HCT116 (cell line): ENCODE results near the gene TSPO. TPM values are rescaled to one million over a fixed set of nuclear protein-coding genes. Genes with fewer than 3 reads are reported as not detected.

Experiments
- ATAC-seq: fragments of 200-7000 bp; cut with Tn5 transposase; 2 replicates; pipeline ENCODE4 v1.9.1; 2020; ENCODE audit warnings: mild to moderate bottlenecking, moderate library complexity
- BruUV-seq: library from RNA; stranded (reverse); fragments of 400-500 nt; replicated peaks from 2 replicates; lab custom pipeline; 2021; lab: Mats Ljungman, UMichigan
- CTCF ChIA-PET: fragments of 300-600 bp; sonication (Branson Sonifier 250); formaldehyde crosslinking; loops from one replicate; lab custom pipeline; 2021; ENCODE audit warnings: antibody characterized with exemption; lab: Charles Lee
- POLR2A ChIA-PET: fragments of 300-600, 350-600 bp; sonication (Branson Sonifier 250); formaldehyde crosslinking; loops from one replicate; lab custom pipeline; 2021; ENCODE audit warnings: antibody characterized with exemption; lab: Charles Lee
- RAD21 ChIA-PET, 2 experiments: fragments of 300-600 bp; sonication (Branson Sonifier 250); formaldehyde crosslinking; loops; one replicate each; lab custom pipeline; 2023; ENCODE audit warnings: low total read pairs in 2 of 2; ENCODE audit not compliant: uncharacterized antibody in 2 of 2, unreplicated experiment in 2 of 2, low non-redundant PET in 1 of 2; lab: Charles Lee
- DNase-seq: peaks from one replicate; pipeline ENCODE4 v3.0.0-alpha.2; 2010; ENCODE audit warnings: low read depth, low spot score
- H2AFZ ChIP-seq: fragments of 200-600 bp; shearing (Covaris generic), sonication (generic); 2 replicates; pipeline ENCODE4 v1.6.1; 2017; ENCODE audit warnings: low read depth, mixed run types, mixed read lengths, antibody characterized with exemption, low read length; ENCODE audit not compliant: poor library complexity, severe bottlenecking
- H3K27ac ChIP-seq: 2 replicates; pipeline ENCODE4 v1.5.1; 2012; ENCODE audit warnings: low read depth, low read length
- H3K27me3 ChIP-seq: fragments of 200-600 bp; sonication (generic); 2 replicates; pipeline ENCODE4 v1.6.1; 2016; ENCODE audit warnings: mixed run types, low read length, mixed read lengths; ENCODE audit not compliant: insufficient read depth
- H3K36me3 ChIP-seq, 2 experiments: fragments of 200-500 bp in 1 of 2; fragments of 200-600 bp in 1 of 2; sonication (Bioruptor generic) in 1 of 2; sonication (generic) in 1 of 2; 2 replicates each; pipeline versions ENCODE4 v1.5.1 to v1.6.1; 2014 to 2016; ENCODE audit warnings: low read length in 2 of 2, inconsistent platforms in 1 of 2, mixed read lengths in 1 of 2, mixed run types in 1 of 2; ENCODE audit not compliant: insufficient read depth in 2 of 2, control insufficient read depth in 1 of 2
- H3K4me1 ChIP-seq, 2 experiments: fragments of 200-600 bp in 1 of 2; sonication (generic) in 1 of 2; 2 replicates each; pipeline versions ENCODE4 v1.5.1 to v1.6.1; 2012 to 2017; ENCODE audit warnings: low read length in 2 of 2, inconsistent platforms in 1 of 2, mild to moderate bottlenecking in 1 of 2, mixed read lengths in 1 of 2, mixed run types in 1 of 2, moderate library complexity in 1 of 2; ENCODE audit not compliant: insufficient read depth in 2 of 2, control insufficient read depth in 1 of 2
- H3K4me2 ChIP-seq: fragments of 200-600 bp; sonication (generic); 2 replicates; pipeline ENCODE4 v1.6.1; 2017; ENCODE audit warnings: mixed run types, low read length, mixed read lengths
- H3K4me3 ChIP-seq, 2 experiments: fragments of 200-600 bp in 1 of 2; sonication (generic) in 1 of 2; replicated peaks in 1 of 2; 2 replicates each; pipeline ENCODE4 v1.5.1; 2011 to 2016; ENCODE audit warnings: low read length in 2 of 2, control low read depth in 1 of 2, low read depth in 1 of 2, mild to moderate bottlenecking in 1 of 2, mixed read lengths in 1 of 2, mixed run types in 1 of 2
- H3K79me2 ChIP-seq: fragments of 200-600 bp; sonication (generic); 2 replicates; pipeline ENCODE4 v1.6.1; 2017; ENCODE audit warnings: mild to moderate bottlenecking, mixed run types, low read length, moderate library complexity, mixed read lengths; ENCODE audit not compliant: insufficient read depth
- H3K9ac ChIP-seq: fragments of 200-600 bp; sonication (generic); 2 replicates; pipeline ENCODE4 v1.6.1; 2016; ENCODE audit warnings: low read length, mixed read lengths
- H3K9me2 ChIP-seq: fragments of 200-600 bp; sonication (generic), shearing (Covaris generic); 2 replicates; pipeline ENCODE4 v1.6.1; 2017; ENCODE audit warnings: mixed run types, mild to moderate bottlenecking, moderate library complexity; ENCODE audit not compliant: insufficient read depth
- H3K9me3 ChIP-seq, 2 experiments: fragments of 200-500 bp in 1 of 2; fragments of 200-600 bp in 1 of 2; sonication (Bioruptor generic) in 1 of 2; sonication (generic) in 1 of 2; 2 replicates each; pipeline ENCODE4 v1.6.1; 2014 to 2017; ENCODE audit warnings: low read length in 2 of 2, mixed read lengths in 2 of 2, inconsistent platforms in 1 of 2, low read depth in 1 of 2, mild to moderate bottlenecking in 1 of 2, mixed run types in 1 of 2, moderate library complexity in 1 of 2; ENCODE audit not compliant: control insufficient read depth in 1 of 2, insufficient read depth in 1 of 2
- H4K20me1 ChIP-seq: fragments of 200-600 bp; sonication (generic), shearing (Covaris generic); 2 replicates; pipeline ENCODE4 v1.6.1; 2017; ENCODE audit warnings: mixed run types, mild to moderate bottlenecking, moderate library complexity; ENCODE audit not compliant: insufficient read depth
- CTCF ChIP-seq, 3 experiments: fragments of 200-600 bp in 1 of 3; sonication (generic) in 1 of 3; IDR thresholded peaks in 2 of 3; conservative IDR thresholded peaks in 1 of 3; 2 replicates each; pipeline ENCODE4 v1.5.1; 2012 to 2017; ENCODE audit warnings: low read depth in 2 of 3, low read length in 2 of 3, antibody characterized with exemption in 1 of 3, borderline replicate concordance in 1 of 3, control low read depth in 1 of 3, mild to moderate bottlenecking in 1 of 3, mixed read lengths in 1 of 3, mixed run types in 1 of 3, moderate library complexity in 1 of 3; ENCODE audit not compliant: insufficient read depth in 1 of 3
- EGR1 ChIP-seq: IDR thresholded peaks from 2 replicates; pipeline ENCODE4 v1.6.1; 2012; ENCODE audit warnings: low read depth
- ELF1 ChIP-seq: IDR thresholded peaks from 2 replicates; pipeline ENCODE4 v1.6.1; 2012; ENCODE audit warnings: low read depth, borderline replicate concordance
- EZH2 ChIP-seq: fragments of 200-600 bp; sonication (generic); IDR thresholded peaks from 2 replicates; pipeline ENCODE4 v1.6.1; 2017; ENCODE audit warnings: antibody characterized with exemption, mixed run types
- MAX ChIP-seq: IDR thresholded peaks from 2 replicates; pipeline ENCODE4 v1.6.1; 2012
- RAD21 ChIP-seq: IDR thresholded peaks from 2 replicates; pipeline ENCODE4 v1.6.1; 2012; ENCODE audit warnings: low read depth, mild to moderate bottlenecking
- REST ChIP-seq: IDR thresholded peaks from 2 replicates; pipeline ENCODE4 v1.6.1; 2012; ENCODE audit warnings: low read depth
- SIN3A ChIP-seq: IDR thresholded peaks from 2 replicates; pipeline ENCODE4 v1.6.1; 2012; ENCODE audit warnings: low read depth
- TCF7L2 ChIP-seq: IDR thresholded peaks from 2 replicates; pipeline ENCODE4 v1.7.0; 2011; ENCODE audit warnings: borderline replicate concordance, inconsistent platforms; ENCODE audit not compliant: insufficient read depth, insufficient read length; ENCODE audit errors: extremely low read depth
- YY1 ChIP-seq: IDR thresholded peaks from 2 replicates; pipeline ENCODE4 v1.6.1; 2011; ENCODE audit warnings: low read length, low read depth, moderate library complexity, mild to moderate bottlenecking; ENCODE audit not compliant: insufficient replicate concordance; ENCODE audit errors: extremely low read depth
- ZNF274 ChIP-seq: fragments of 200-500 bp; sonication (Bioruptor generic); IDR thresholded peaks from 2 replicates; pipeline ENCODE4 v1.6.1; 2014; ENCODE audit warnings: mild to moderate bottlenecking, low read depth, low read length, inconsistent platforms
- intact Hi-C: fragments of 100-400 bp; cut with micrococcal nuclease; formaldehyde crosslinking; loops from 2 replicates; pipeline ENCODE4 v1.10.0; 2022
- total RNA-seq: library from RNA; stranded (reverse); gene quantifications from one replicate; pipeline ENCODE4 v1.2.1, GENCODE V29; 2021; ENCODE audit not compliant: unreplicated experiment

TSPO gene
- total RNA-seq, 1 experiment from 2014 or later: 192 TPM

GRCh38 chr22:43134553-43134952 lies 16.8 kb upstream of the TSPO start:
- no peak for ATAC-seq
- no peaks in the 10 kb centered on the region; a peak in 1 of 4 replicates for H3K9me3 ChIP-seq
- no peak overlapping the region for H3K9ac ChIP-seq
- H4K20me1 ChIP-seq: no peaks in the 10 kb centered on the region
- H3K27me3 ChIP-seq: no peaks in the 10 kb centered on the region
- no peak for TF ChIP-seq REST
- TF ChIP-seq EGR1: no peak
- TF ChIP-seq CTCF (IDR thresholded peaks at IDR 0.05 in 2 of 3, conservative IDR thresholded peaks at IDR 0.05 in 1 of 3; ENCODE audit: borderline replicate concordance in 1 of 3, insufficient read depth in 1 of 3, low read depth in 2 of 3, low read length in 2 of 3): no peak
- TF ChIP-seq ELF1: no peak
- TF ChIP-seq TCF7L2: no peak
- TF ChIP-seq EZH2: no peak
- TF ChIP-seq SIN3A: no peak
- TF ChIP-seq MAX: no peak
- no peak for TF ChIP-seq YY1
- TF ChIP-seq ZNF274: no peak
- no peak for TF ChIP-seq RAD21
- H3K4me1 ChIP-seq: peaks cover 3 to 6% of the 10 kb centered on the region in 2 experiments
- RAD21 ChIA-PET: no interaction called here
- H3K79me2 ChIP-seq: peaks cover 53% of the 10 kb centered on the region
- no peak overlapping the region for H3K27ac ChIP-seq
- no TSS peak for BruUV-seq
- H3K9me2 ChIP-seq: no peaks in the 10 kb centered on the region
- H2AFZ ChIP-seq: no peak overlapping the region
- CTCF ChIA-PET: no interaction called here
- POLR2A ChIA-PET: no interaction called here
- intact Hi-C loops: no loop called here
- no peak overlapping the region for H3K4me3 ChIP-seq
- DNase-seq: no peak
- peaks cover 46 to 57% of the 10 kb centered on the region in 2 experiments for H3K36me3 ChIP-seq
- no peak overlapping the region for H3K4me2 ChIP-seq
